K562 (cell line): ENCODE measurements around the gene SPRY4. TPM values are rescaled to one million over a fixed set of nuclear protein-coding genes. Genes with fewer than 3 reads are reported as not detected.

Experiments used
- ATAC-seq: fragments of 200-7000 bp; cut with Tn5 transposase; 3 replicates; pipeline ENCODE4 v1.9.1; 2020; ENCODE audit warnings: moderate library complexity
- BruUV-seq: library from RNA; stranded (reverse); fragments of 400-500 nt; replicated peaks from 2 replicates; lab custom pipeline; 2021; lab: Mats Ljungman, UMichigan
- CTCF ChIA-PET: fragments of 300-600 bp; formaldehyde crosslinking; extraction: SDS; loops from one replicate; lab custom pipeline; 2021; ENCODE audit warnings: low intra/inter-chr PET ratio; lab: Yijun Ruan, JAX
- POLR2A ChIA-PET: fragments of 300-600, 350-650 bp; sonication (Branson Sonifier 250); formaldehyde crosslinking; extraction: SDS; loops from one replicate; lab custom pipeline; 2021; ENCODE audit warnings: antibody characterized with exemption, inconsistent platforms; lab: Yijun Ruan, JAX
- DNase-seq, 4 experiments: peaks; one replicate each; pipeline versions ENCODE4 v3.0.0 to v3.0.0-alpha.2; 2011 to 2018; ENCODE audit warnings: low spot score in 3 of 4, mixed read lengths in 3 of 4; ENCODE audit errors: extremely low read depth in 1 of 4
- FAIRE-seq: peaks from 2 replicates; lab custom pipeline; 2011; peaks lifted over from hg19 to GRCh38; lab: Jason Lieb, UNC
- H2AFZ ChIP-seq: 2 replicates; pipeline ENCODE4 v1.6.0; 2011; ENCODE audit warnings: low read depth, low read length, control low read depth, inconsistent platforms
- H3K27ac ChIP-seq: fragments of 200-600 bp; 3 replicates; pipeline ENCODE4 v1.8.0; 2011; ENCODE audit warnings: low read depth, mild to moderate bottlenecking, control low read depth, inconsistent platforms, low read length, moderate library complexity, mixed read lengths; ENCODE audit errors: extremely low read depth
- H3K27me3 ChIP-seq, 2 experiments: fragments of 300-600 bp in 1 of 2; 2 replicates in 1 of 2; 3 replicates in 1 of 2; pipeline versions ENCODE4 v1.6.0 to v1.8.0; 2011; ENCODE audit warnings: inconsistent platforms in 2 of 2, low read length in 2 of 2, mild to moderate bottlenecking in 1 of 2, mixed read lengths in 1 of 2, moderate library complexity in 1 of 2; ENCODE audit not compliant: control insufficient read depth in 2 of 2, insufficient read depth in 2 of 2
- H3K36me3 ChIP-seq: fragments of 300-600 bp; 3 replicates; pipeline ENCODE4 v1.8.0; 2011; ENCODE audit warnings: mild to moderate bottlenecking, low read length, inconsistent platforms; ENCODE audit not compliant: control insufficient read depth, insufficient read depth
- H3K4me1 ChIP-seq, 2 experiments: fragments of 200-600 bp in 1 of 2; replicated peaks in 1 of 2; 2 replicates in 1 of 2; 3 replicates in 1 of 2; pipeline versions ENCODE4 v1.5.1 to v1.8.0; 2011; ENCODE audit warnings: inconsistent platforms in 2 of 2, low read length in 2 of 2, mild to moderate bottlenecking in 1 of 2, mixed read lengths in 1 of 2, moderate library complexity in 1 of 2; ENCODE audit not compliant: control insufficient read depth in 2 of 2, insufficient read depth in 2 of 2
- H3K4me2 ChIP-seq: 2 replicates; pipeline ENCODE4 v1.6.1; 2011; ENCODE audit warnings: low read length, control low read depth, inconsistent platforms, mixed read lengths; ENCODE audit not compliant: insufficient read depth
- H3K4me3 ChIP-seq: fragments of 200-600 bp; sonication (generic), shearing (Covaris generic); 2 replicates; pipeline ENCODE4 v1.5.1; 2016; ENCODE audit warnings: control low read depth, inconsistent platforms
- H3K79me2 ChIP-seq: fragments of 200-600 bp; 3 replicates; pipeline ENCODE4 v1.8.0; 2011; ENCODE audit warnings: low read length, inconsistent platforms; ENCODE audit not compliant: control insufficient read depth, insufficient read depth
- H3K9ac ChIP-seq, 2 experiments: 2 replicates each; pipeline versions ENCODE4 v1.6.0 to v1.6.1; 2011; ENCODE audit warnings: low read depth in 2 of 2, low read length in 2 of 2, control low read depth in 1 of 2, inconsistent platforms in 1 of 2, mild to moderate bottlenecking in 1 of 2, mixed read lengths in 1 of 2; ENCODE audit not compliant: insufficient read depth in 1 of 2
- H3K9me1 ChIP-seq: one replicate; pipeline ENCODE4 v1.6.0; 2011; ENCODE audit warnings: inconsistent platforms, mild to moderate bottlenecking, low read length, moderate library complexity; ENCODE audit not compliant: control insufficient read depth, insufficient read depth
- H3K9me3 ChIP-seq: replicated peaks from 2 replicates; pipeline ENCODE4 v1.5.1; 2011; ENCODE audit warnings: low read depth, low read length, inconsistent platforms; ENCODE audit not compliant: control insufficient read depth, insufficient read depth
- H4K20me1 ChIP-seq: replicated peaks from 2 replicates; pipeline ENCODE4 v1.6.1; 2011; ENCODE audit warnings: low read length, inconsistent platforms, mixed read lengths; ENCODE audit not compliant: control insufficient read depth, insufficient read depth
- BHLHE40 ChIP-seq: IDR thresholded peaks from 2 replicates; pipeline ENCODE4 v1.6.1; 2011; ENCODE audit warnings: low read length, improper control_type of control experiment
- CBX8 ChIP-seq: fragments of 200-600 bp; sonication (generic); IDR thresholded peaks from 2 replicates; pipeline ENCODE4 v1.6.1; 2012; ENCODE audit warnings: borderline replicate concordance, mixed run types, low read depth, mild to moderate bottlenecking, moderate library complexity, mixed read lengths, low read length, control low read depth, inconsistent platforms; ENCODE audit not compliant: poor library complexity, severe bottlenecking; ENCODE audit errors: extremely low read depth
- ESRRA ChIP-seq: fragments of 450-650 bp; IDR thresholded peaks from 2 replicates; pipeline ENCODE4 v1.6.1; 2014; ENCODE audit warnings: low read depth, mild to moderate bottlenecking, moderate library complexity, borderline replicate concordance
- FOXO4 ChIP-seq: fragments of 450-650 bp; formaldehyde crosslinking; IDR thresholded peaks from 2 replicates; pipeline ENCODE4 v1.4.0; 2020; ENCODE audit warnings: mild to moderate bottlenecking, moderate library complexity
- KLF10 ChIP-seq: fragments of 250-450 bp; sonication (Bioruptor Pico); IDR thresholded peaks from 2 replicates; pipeline ENCODE4 v1.6.1; 2021; ENCODE audit warnings: matching md5 sums
- MCM2 ChIP-seq: fragments of 450-650 bp; IDR thresholded peaks from 2 replicates; pipeline ENCODE4 v1.6.1; 2017; ENCODE audit warnings: low read depth, mild to moderate bottlenecking
- MNT ChIP-seq, 2 experiments: fragments of 450-650 bp; conservative IDR thresholded peaks; 2 replicates each; pipeline ENCODE4 v1.6.1; 2017; ENCODE audit warnings: mild to moderate bottlenecking in 2 of 2, moderate library complexity in 2 of 2
- POLR3G ChIP-seq: IDR thresholded peaks from 2 replicates; pipeline ENCODE4 v1.6.1; 2011; ENCODE audit not compliant: insufficient read length, insufficient replicate concordance; ENCODE audit errors: extremely low read depth
- RCOR1 ChIP-seq, 2 experiments: IDR thresholded peaks; 2 replicates each; pipeline ENCODE4 v1.6.1; 2012; ENCODE audit warnings: low read depth in 2 of 2, low read length in 2 of 2, borderline replicate concordance in 1 of 2, improper control_type of control experiment in 1 of 2
- SMAD4 ChIP-seq: fragments of 250-450 bp; sonication (Bioruptor Pico); conservative IDR thresholded peaks from 2 replicates; pipeline ENCODE4 v1.8.0; 2021; ENCODE audit warnings: inconsistent platforms, mild to moderate bottlenecking, moderate library complexity
- SPI1 ChIP-seq: IDR thresholded peaks from 2 replicates; pipeline ENCODE4 v1.6.1; 2011; ENCODE audit warnings: low read depth, low read length, control low read depth, borderline replicate concordance
- ZFX ChIP-seq: sonication (generic); formaldehyde crosslinking; IDR thresholded peaks from 2 replicates; pipeline ENCODE4 v1.8.0; 2022; ENCODE audit warnings: mild to moderate bottlenecking, missing genetic modification reagents, moderate library complexity
- WGBS: fragments of 100-300 bp; shearing (Covaris generic); methylation state at CpG from one replicate; pipeline ENCODE4 v1.1.6; 2016; ENCODE audit warnings: low coverage, mixed read lengths; ENCODE audit not compliant: insufficient coverage; ENCODE audit errors: missing lambda C conversion rate; 5-methylcytosine and 5-hydroxymethylcytosine counted together
- in situ Hi-C: fragments of 300-500 bp; cut with MboI; formaldehyde crosslinking; loops from 4 replicates; pipeline ENCODE4 v1.15.0; 2018; ENCODE audit warnings: inconsistent platforms, mixed read lengths
- intact Hi-C: fragments of 100-400 bp; cut with micrococcal nuclease; formaldehyde crosslinking; loops from 2 replicates; pipeline ENCODE4 v1.14.2; 2022
- polyA plus RNA-seq, 8 experiments: library from polyadenylated mRNA; depleted of rRNA in 4 of 8; stranded (reverse) in 5 of 8; unstranded in 3 of 8; fragments of >200 nt; fragmentation: Nextera tagmentation in 2 of 8; fragmentation: Illumina TruSeq in 1 of 8; extraction: Ambion mirVana in 2 of 8; extraction: Trizol in 1 of 8; gene quantifications; 2 replicates each; pipeline versions ENCODE4 v1.2.1 to v1.2.3, GENCODE V29; 2011 to 2014; ENCODE audit warnings: inconsistent platforms in 1 of 8, missing spikeins in 1 of 8
- total RNA-seq, 7 experiments: library from RNA; depleted of rRNA in 6 of 7; stranded (reverse); fragments of >200 nt in 6 of 7; fragmentation: Illumina TruSeq in 2 of 7; extraction: Trizol in 2 of 7; gene quantifications; 2 replicates each; pipeline versions ENCODE4 v1.2.1 to v1.2.3, GENCODE V29; 2011 to 2021; ENCODE audit warnings: low replicate concordance in 1 of 7
- TF ChIP-seq, protein P1 (sequence below): sonication (generic); formaldehyde crosslinking; IDR thresholded peaks from 2 replicates; pipeline ENCODE4 v1.5.0; 2020; ENCODE audit warnings: missing genetic modification reagents

SPRY4 gene
- total and polyA plus RNA-seq, 9 of the 15 experiments (the other 6 are each of a cell fraction or from before 2014, with no cell fraction given), result 2.6 to 24.2 (median 9.5) TPM

GRCh38 chr5:142323480-142324135, 1.2 kb downstream of the SPRY4 start (continued):
- TF ChIP-seq, protein P1, sequence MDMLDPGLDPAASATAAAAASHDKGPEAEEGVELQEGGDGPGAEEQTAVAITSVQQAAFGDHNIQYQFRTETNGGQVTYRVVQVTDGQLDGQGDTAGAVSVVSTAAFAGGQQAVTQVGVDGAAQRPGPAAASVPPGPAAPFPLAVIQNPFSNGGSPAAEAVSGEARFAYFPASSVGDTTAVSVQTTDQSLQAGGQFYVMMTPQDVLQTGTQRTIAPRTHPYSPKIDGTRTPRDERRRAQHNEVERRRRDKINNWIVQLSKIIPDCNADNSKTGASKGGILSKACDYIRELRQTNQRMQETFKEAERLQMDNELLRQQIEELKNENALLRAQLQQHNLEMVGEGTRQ, result no peak

DNA sequence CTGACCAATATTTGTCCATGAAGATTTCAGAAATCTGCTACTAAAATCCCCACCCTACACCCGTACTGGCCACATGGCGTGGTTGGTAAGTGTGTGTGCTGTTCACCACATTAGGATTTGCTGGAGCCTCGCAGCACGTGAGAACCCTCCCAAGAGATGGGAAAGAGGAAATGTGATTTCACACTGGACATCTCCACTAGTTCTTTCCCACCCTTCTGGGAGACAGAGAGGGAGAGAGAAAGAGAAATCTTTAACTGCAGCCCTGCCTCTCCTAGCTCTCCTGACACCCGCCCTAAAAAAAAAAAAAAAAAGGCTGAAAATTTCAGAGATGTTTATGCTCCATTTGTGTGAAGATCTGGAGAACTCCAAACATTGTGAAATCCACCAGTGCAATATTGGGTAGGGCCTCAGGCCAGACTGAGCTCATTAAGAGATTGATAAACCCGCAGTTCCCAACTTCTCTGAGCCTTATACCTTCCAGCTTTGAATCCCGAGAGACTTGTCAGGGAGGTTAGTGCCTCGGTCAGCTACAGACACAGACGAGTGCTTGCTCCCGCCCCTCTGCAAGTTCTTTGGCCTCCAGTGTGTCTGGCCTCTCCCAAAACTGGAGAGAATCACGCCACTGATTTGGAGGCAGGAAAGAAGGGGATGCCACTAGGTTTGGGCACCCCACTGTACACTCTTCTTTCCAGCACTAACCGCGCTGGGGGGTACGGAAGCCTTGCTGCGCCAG, 1.9 kb downstream of the SPRY4 start:
- intact Hi-C loops (loop anchor here (5.0 kb wide), 1 partner anchor 171 kb away; no protein-coding TSS in a partner anchor), in situ Hi-C loops (no loop called here)
- H3K79me2 ChIP-seq, result peaks cover 90% of the 10 kb centered on the region
- H3K9me3 ChIP-seq, result no peaks in the 10 kb centered on the region
- BruUV-seq, result TSS peak; percentile 40
- WGBS, result 13% methylated on average over 14 of the region's 15 CpGs
- peak overlapping the region; percentile 83 for H3K4me3 ChIP-seq
- H3K27ac ChIP-seq, result peak overlapping the region; percentile 96; the same call in 2 of the 3 replicates
- peaks cover 49 to 57% of the 10 kb centered on the region in 2 experiments for H3K4me1 ChIP-seq
- peaks cover 14% of the 10 kb centered on the region; the same call in 2 of the 3 replicates for H3K36me3 ChIP-seq
- FAIRE-seq (no peak), ATAC-seq (no peak), DNase-seq (peak in 1 of 4 experiments; percentile 35)
- H3K4me2 ChIP-seq, result peak overlapping the region; percentile 89
- H2AFZ ChIP-seq, result no peak overlapping the region
- ChIA-PET CTCF (no interaction called here), POLR2A (interaction anchor here (0.7 to 2.2 kb wide), 10 partner anchors 9 to 227 kb away, joined by 3 to 13 read pairs (median 4); no protein-coding TSS in a partner anchor)
- peak overlapping the region; percentile 89 to 98 for H3K9ac ChIP-seq
- H3K9me1 ChIP-seq, result no peaks in the 10 kb centered on the region
- H3K27me3 ChIP-seq, result no peaks in the 10 kb centered on the region
- H4K20me1 ChIP-seq, result peaks cover 20% of the 10 kb centered on the region; the same call in 1 of the 2 replicates
- TF ChIP-seq MNT (conservative IDR thresholded peaks at IDR 0.05) (0 out of 4 replicates have a peak, but pooled peaks of 1 of the 2 experiments have one; percentile 21), CBX8 (no peak), POLR3G (no peak), MCM2 (no peak), ESRRA (no peak), SPI1 (peak; percentile 8; the same call in 1 of the 2 replicates), BHLHE40 (peak; percentile 86), ZFX (CRISPR knock-in tag) (peak; percentile 22; the same call in 1 of the 2 replicates), RCOR1 (IDR thresholded peaks at IDR 0.05; ENCODE audit: borderline replicate concordance in 1 of 2, low read depth in 2 of 2, low read length in 2 of 2) (0 out of 4 replicates have a peak, but pooled peaks of 1 of the 2 experiments have one; percentile 2), KLF10 (CRISPR knock-in tag) (no peak), SMAD4 (CRISPR knock-in tag) (peak; percentile 41), FOXO4 (CRISPR knock-in tag) (no peak)
